HG03354 (cell line): ENCODE measurements around the gene PRKG1.

Experiments
- ATAC-seq: cut with Tn5 transposase; IDR thresholded peaks from one replicate; pipeline ENCODE4 v1.9.1; 2021; ENCODE audit warnings: mild to moderate bottlenecking; ENCODE audit not compliant: unreplicated experiment, poor library complexity, severe bottlenecking

The PRKG1 gene

GRCh38 chr10:52316001-52316400, 1241.7 kb downstream of the PRKG1 start:
- ATAC-seq: no peak

GRCh38 chr10:52316500-52316899, 1242.2 kb downstream of the PRKG1 start:
- no peak for ATAC-seq

- ATAC-seq: no peak
Observed at GRCh38 chr10:52318136-52318701, 1243.9 kb downstream of the PRKG1 start.

- no peak for ATAC-seq
Observed at GRCh38 chr10:52318822-52319464, 1244.7 kb downstream of the PRKG1 start.

- no peak for ATAC-seq
Observed at GRCh38 chr10:52319926-52320325, 1245.6 kb downstream of the PRKG1 start.

GRCh38 chr10:52322323-52322722, 1248.0 kb downstream of the PRKG1 start:
- no peak for ATAC-seq

GRCh38 chr10:52322936-52323335, 1248.6 kb downstream of the PRKG1 start:
- ATAC-seq: no peak

- no peak for ATAC-seq
Observed at GRCh38 chr10:52326382-52326781, 1252.1 kb downstream of the PRKG1 start.

- no peak for ATAC-seq
Observed at GRCh38 chr10:52331638-52332364, 1257.5 kb downstream of the PRKG1 start.

- ATAC-seq: no peak
Observed at GRCh38 chr10:52332815-52333214, 1258.5 kb downstream of the PRKG1 start.

- no peak for ATAC-seq
Observed at GRCh38 chr10:52334595-52334994, 1260.3 kb downstream of the PRKG1 start.

GRCh38 chr10:52335665-52336064, 1261.4 kb downstream of the PRKG1 start:
- no peak for ATAC-seq

- ATAC-seq: no peak
Observed at GRCh38 chr10:52337225-52337624, 1262.9 kb downstream of the PRKG1 start.

- no peak for ATAC-seq
Observed at GRCh38 chr10:52343439-52343838, 1269.2 kb downstream of the PRKG1 start.

- no peak for ATAC-seq
Observed at GRCh38 chr10:52346394-52347326, 1272.4 kb downstream of the PRKG1 start.

GRCh38 chr10:52347327-52347667, 1273.0 kb downstream of the PRKG1 start:
- ATAC-seq: no peak
